Measurements from ENCODE around the gene BDKRB1.

The BDKRB1 gene

GRCh38 chr14:96297997-96298515, 42.0 kb downstream of the BDKRB1 start:
- no peak overlapping the region for H3K4me3 ChIP-seq (ENCODE audit: low read depth, low read length)
- no peak for DNase-seq (ENCODE audit: low read depth)
- TF ChIP-seq CTCF (conservative IDR thresholded peaks at IDR 0.05; ENCODE audit: low read depth, low read length), result no peak

- no peak overlapping the region for H3K4me3 ChIP-seq (ENCODE audit: low read depth, low read length)
- TF ChIP-seq CTCF (conservative IDR thresholded peaks at IDR 0.05; ENCODE audit: low read depth, low read length), result no peak
- no peak for DNase-seq (ENCODE audit: low read depth)
Measured at GRCh38 chr14:96299441-96299840, 43.4 kb downstream of the BDKRB1 start.

DNA sequence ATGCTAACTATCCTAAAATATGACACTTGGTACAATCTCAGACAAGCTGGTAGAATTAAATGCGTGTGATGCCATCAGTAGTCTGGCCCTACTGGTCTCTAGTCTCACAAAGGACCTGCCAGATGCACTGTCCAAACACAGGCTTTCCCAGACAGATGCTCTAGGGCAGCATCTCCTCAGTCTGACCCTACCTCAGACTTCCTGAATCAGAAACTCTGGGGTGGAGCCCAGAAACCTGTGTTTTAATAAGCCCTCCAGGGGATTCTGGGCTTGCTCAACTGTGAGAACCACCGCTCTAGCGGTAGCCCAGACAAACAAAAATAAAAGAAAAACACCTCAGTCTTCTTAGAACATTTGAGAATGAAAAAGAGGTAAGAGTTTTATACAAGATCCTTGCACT, 48.0 kb downstream of the BDKRB1 start:
- peak; percentile 52 for DNase-seq (ENCODE audit: low read depth)

DNA sequence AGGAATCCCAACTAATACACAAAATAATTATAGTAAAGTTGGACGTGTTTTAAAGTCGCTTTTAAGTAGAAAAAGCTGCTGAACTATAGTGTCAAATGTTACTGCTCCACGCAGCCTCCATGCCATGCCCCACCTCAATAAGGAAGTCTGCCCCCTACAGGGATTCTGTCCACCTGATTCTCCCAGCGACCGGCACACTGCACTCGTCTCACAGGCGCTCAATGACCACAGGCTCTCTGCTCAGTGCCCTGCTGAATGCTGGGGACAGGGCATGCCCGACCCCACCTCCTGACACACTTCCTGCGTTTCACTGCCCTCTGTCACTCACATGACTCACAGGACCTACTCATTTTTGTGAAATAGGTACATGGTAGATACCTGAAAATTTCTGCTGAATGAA, 48.9 kb downstream of the BDKRB1 start:
- no peak for DNase-seq (ENCODE audit: low read depth)
- H3K4me3 ChIP-seq (ENCODE audit: low read depth, low read length), result no peak overlapping the region
- TF ChIP-seq CTCF (conservative IDR thresholded peaks at IDR 0.05; ENCODE audit: low read depth, low read length), result peak; percentile 33

More for the DNA sequence above, 48.0 kb downstream of the BDKRB1 start:
- TF ChIP-seq CTCF (conservative IDR thresholded peaks at IDR 0.05; ENCODE audit: low read depth, low read length), result no peak
- no peak overlapping the region for H3K4me3 ChIP-seq (ENCODE audit: low read depth, low read length)

DNA sequence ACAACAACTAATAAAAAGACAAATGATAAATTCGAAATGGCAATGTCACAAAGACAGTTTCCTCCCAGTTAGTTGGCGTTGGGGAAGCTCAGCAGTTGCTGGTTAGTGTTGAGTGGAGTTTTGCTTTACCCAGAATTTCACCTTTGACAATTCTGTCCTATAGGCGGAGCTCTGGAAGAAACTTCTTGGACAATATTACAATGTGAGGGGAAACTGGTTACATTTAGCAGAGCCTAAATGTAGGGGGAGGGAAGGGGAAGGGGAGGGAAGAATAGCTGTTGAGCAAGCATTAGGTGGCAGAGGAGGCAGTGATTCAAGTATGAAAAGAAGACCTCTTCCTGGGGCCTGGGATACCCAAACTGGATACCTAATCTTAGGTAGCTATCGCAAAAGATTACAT, 51.4 kb downstream of the BDKRB1 start:
- TF ChIP-seq CTCF (conservative IDR thresholded peaks at IDR 0.05; ENCODE audit: low read depth, low read length), result no peak
- H3K4me3 ChIP-seq (ENCODE audit: low read depth, low read length), result no peak overlapping the region
- DNase-seq (ENCODE audit: low read depth), result no peak

DNA sequence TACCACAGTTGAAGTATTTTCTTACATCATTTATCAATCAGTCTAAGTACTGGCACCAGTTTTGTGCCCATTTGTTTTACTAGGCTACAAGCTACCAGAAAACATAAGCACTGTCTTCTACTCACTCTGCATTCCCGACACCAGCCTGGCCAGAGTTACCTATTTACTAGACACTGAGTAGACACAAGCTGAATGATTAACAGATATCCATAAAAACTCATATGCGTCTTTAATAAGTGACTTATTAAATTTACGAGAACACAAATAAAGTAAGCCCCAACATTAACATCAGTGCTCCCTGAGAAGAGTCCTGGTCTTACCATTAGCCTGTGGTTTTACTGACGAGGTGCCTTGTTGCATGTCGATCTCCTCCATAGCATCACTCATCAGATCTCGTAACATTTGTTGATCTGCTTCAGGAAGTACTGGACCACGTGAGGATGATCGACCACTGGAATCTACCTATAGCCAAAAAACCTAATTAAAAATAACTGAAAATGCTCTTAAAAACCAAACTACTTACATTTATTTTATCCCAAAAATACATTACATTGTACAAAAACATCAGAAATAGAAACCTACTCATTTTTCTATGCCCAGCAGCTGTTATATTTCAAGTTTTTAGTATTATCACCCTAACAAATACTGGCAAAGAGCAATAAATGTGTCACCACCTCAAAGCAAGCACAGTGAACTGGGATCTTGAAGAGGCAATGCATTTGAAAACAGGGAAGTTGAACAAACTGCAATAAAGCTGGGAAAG, 53.3 kb downstream of the BDKRB1 start:
- no peak for DNase-seq (ENCODE audit: low read depth)
- no peak for TF ChIP-seq CTCF (conservative IDR thresholded peaks at IDR 0.05; ENCODE audit: low read depth, low read length)

GRCh38 chr14:96309896-96310330, 53.9 kb downstream of the BDKRB1 start:
- no peak overlapping the region for H3K4me3 ChIP-seq (ENCODE audit: low read depth, low read length)
- no peak for TF ChIP-seq CTCF (conservative IDR thresholded peaks at IDR 0.05; ENCODE audit: low read depth, low read length)
- DNase-seq (ENCODE audit: low read depth), result peak; percentile 5

More for the DNA sequence above, 53.3 kb downstream of the BDKRB1 start:
- no peak overlapping the region for H3K4me3 ChIP-seq (ENCODE audit: low read depth, low read length)

All from choroid plexus epithelial cell (primary cell).